H9 (cell line): ENCODE results near the gene COL5A3. TPM values are rescaled to one million over a fixed set of nuclear protein-coding genes. Genes with fewer than 3 reads are reported as not detected.

Source experiments
- DNase-seq: peaks from one replicate; pipeline ENCODE4 v3.0.0-alpha.2; 2017
- H2AFZ ChIP-seq: one replicate; pipeline ENCODE4 v1.6.1; 2013; ENCODE audit warnings: mild to moderate bottlenecking, low read length, control low read depth, moderate library complexity
- H2AK5ac ChIP-seq: 2 replicates; pipeline ENCODE4 v1.6.1; 2013; ENCODE audit warnings: low read length, control low read depth, mixed read lengths; ENCODE audit not compliant: insufficient read length
- H2BK120ac ChIP-seq: one replicate; pipeline ENCODE4 v1.6.1; 2013; ENCODE audit warnings: low read depth, mild to moderate bottlenecking, low read length, control low read depth, inconsistent platforms; ENCODE audit not compliant: poor library complexity, severe bottlenecking
- H2BK12ac ChIP-seq: 2 replicates; pipeline ENCODE4 v1.6.1; 2013; ENCODE audit warnings: low read length, control low read depth, mixed read lengths, low read depth; ENCODE audit not compliant: insufficient read length
- H2BK15ac ChIP-seq: 2 replicates; pipeline ENCODE4 v1.6.1; 2013; ENCODE audit warnings: low read depth, low read length, control low read depth
- H2BK20ac ChIP-seq: one replicate; pipeline ENCODE4 v1.6.1; 2013; ENCODE audit warnings: low read depth, mild to moderate bottlenecking, low read length, control low read depth, inconsistent platforms; ENCODE audit not compliant: poor library complexity, severe bottlenecking
- H2BK5ac ChIP-seq: 2 replicates; pipeline ENCODE4 v1.6.1; 2013; ENCODE audit warnings: low read length, control low read depth, mixed read lengths; ENCODE audit not compliant: insufficient read length
- H3K14ac ChIP-seq: 2 replicates; pipeline ENCODE4 v1.6.1; 2013; ENCODE audit warnings: low read length, control low read depth; ENCODE audit not compliant: insufficient read depth
- H3K18ac ChIP-seq: 2 replicates; pipeline ENCODE4 v1.6.1; 2013; ENCODE audit warnings: low read depth, mild to moderate bottlenecking, mixed read lengths, low read length, control low read depth; ENCODE audit not compliant: insufficient read length
- H3K23ac ChIP-seq: 2 replicates; pipeline ENCODE4 v1.6.1; 2013; ENCODE audit warnings: low read length, control low read depth, mixed read lengths, low read depth; ENCODE audit not compliant: insufficient read length
- H3K23me2 ChIP-seq: 2 replicates; pipeline ENCODE4 v1.6.1; 2013; ENCODE audit warnings: low read depth, mild to moderate bottlenecking, mixed read lengths, low read length, control low read depth; ENCODE audit not compliant: insufficient read length, poor library complexity, severe bottlenecking
- H3K27ac ChIP-seq: 2 replicates; pipeline ENCODE4 v1.5.1; 2013; ENCODE audit warnings: low read length, control low read depth, mixed read lengths, low read depth; ENCODE audit not compliant: insufficient read length
- H3K27me3 ChIP-seq: 2 replicates; pipeline ENCODE4 v1.6.1; 2013; ENCODE audit warnings: low read length, control low read depth, inconsistent platforms; ENCODE audit not compliant: insufficient read depth
- H3K4ac ChIP-seq: 2 replicates; pipeline ENCODE4 v1.6.1; 2013; ENCODE audit warnings: low read depth, mild to moderate bottlenecking, control low read depth, inconsistent platforms, low read length, moderate library complexity
- H3K4me1 ChIP-seq: 2 replicates; pipeline ENCODE4 v1.6.1; 2013; ENCODE audit warnings: low read length, control low read depth, inconsistent platforms; ENCODE audit not compliant: insufficient read depth
- H3K4me2 ChIP-seq: 2 replicates; pipeline ENCODE4 v1.6.1; 2013; ENCODE audit warnings: low read length, control low read depth, mixed read lengths; ENCODE audit not compliant: insufficient read length, insufficient read depth
- H3K56ac ChIP-seq: 2 replicates; pipeline ENCODE4 v1.6.1; 2013; ENCODE audit warnings: low read depth, mild to moderate bottlenecking, mixed read lengths, low read length, control low read depth; ENCODE audit not compliant: insufficient read length
- H3K79me1 ChIP-seq: 2 replicates; pipeline ENCODE4 v1.6.1; 2013; ENCODE audit warnings: low read depth, mild to moderate bottlenecking, moderate library complexity, low read length, control low read depth, inconsistent platforms; ENCODE audit not compliant: insufficient read depth, poor library complexity, severe bottlenecking
- H3K79me2 ChIP-seq: 2 replicates; pipeline ENCODE4 v1.6.1; 2013; ENCODE audit warnings: low read length, control low read depth, inconsistent platforms; ENCODE audit not compliant: insufficient read depth
- H3K9ac ChIP-seq: 2 replicates; pipeline ENCODE4 v1.6.1; 2013; ENCODE audit warnings: low read length, control low read depth, mixed read lengths; ENCODE audit not compliant: insufficient read length; ENCODE audit errors: extremely low read depth
- H3K9me3 ChIP-seq: one replicate; pipeline ENCODE4 v1.6.1; 2013; ENCODE audit warnings: low read depth, low read length, inconsistent platforms; ENCODE audit not compliant: control insufficient read depth
- H3T11ph ChIP-seq: one replicate; pipeline ENCODE4 v1.6.1; 2013; ENCODE audit warnings: mild to moderate bottlenecking, low read length, control low read depth, inconsistent platforms
- H4K20me1 ChIP-seq: one replicate; pipeline ENCODE4 v1.6.1; 2013; ENCODE audit not compliant: control insufficient read depth, insufficient read length, insufficient read depth
- H4K5ac ChIP-seq: 2 replicates; pipeline ENCODE4 v1.6.1; 2013; ENCODE audit warnings: low read depth, mild to moderate bottlenecking, mixed read lengths, low read length, control low read depth; ENCODE audit not compliant: insufficient read length
- H4K8ac ChIP-seq: replicated peaks from 2 replicates; pipeline ENCODE4 v1.6.1; 2013; ENCODE audit warnings: low read length, control low read depth, mixed read lengths, low read depth; ENCODE audit not compliant: insufficient read length
- H4K91ac ChIP-seq: 2 replicates; pipeline ENCODE4 v1.6.1; 2013; ENCODE audit warnings: low read depth, mild to moderate bottlenecking, moderate library complexity, mixed read lengths, low read length, control low read depth; ENCODE audit not compliant: insufficient read length
- H3K27ac Mint-ChIP-seq, 3 experiments: 2 replicates in 2 of 3; 3 replicates in 1 of 3; pipeline ENCODE4 v1.8.0; 2020 to 2021; ENCODE audit warnings: mixed read lengths in 3 of 3, mild to moderate bottlenecking in 1 of 3, moderate library complexity in 1 of 3
- H3K27me3 Mint-ChIP-seq: 2 replicates; pipeline ENCODE4 v1.8.0; 2021; ENCODE audit warnings: low read depth, mild to moderate bottlenecking, moderate library complexity, mixed read lengths
- H3K36me3 Mint-ChIP-seq, 3 experiments: 2 replicates in 2 of 3; 3 replicates in 1 of 3; pipeline ENCODE4 v1.8.0; 2020 to 2021; ENCODE audit warnings: low read depth in 3 of 3, mixed read lengths in 3 of 3; ENCODE audit not compliant: insufficient read depth in 1 of 3
- H3K4me1 Mint-ChIP-seq, 2 experiments: 2 replicates each; pipeline ENCODE4 v1.8.0; 2020; ENCODE audit warnings: mixed read lengths in 2 of 2
- H3K4me3 Mint-ChIP-seq, 2 experiments: 2 replicates in 1 of 2; 3 replicates in 1 of 2; pipeline ENCODE4 v1.8.0; 2020 to 2021; ENCODE audit warnings: mild to moderate bottlenecking in 2 of 2, mixed read lengths in 2 of 2, moderate library complexity in 1 of 2
- H3K9me3 Mint-ChIP-seq, 2 experiments: 2 replicates in 1 of 2; 3 replicates in 1 of 2; pipeline ENCODE4 v1.8.0; 2020; ENCODE audit warnings: mild to moderate bottlenecking in 2 of 2, mixed read lengths in 2 of 2, moderate library complexity in 1 of 2
- WGBS: extraction: QIAGEN DNeasy Blood & Tissue Kit; methylation state at CpG from one replicate; pipeline ENCODE4 v1.1.7; 2013; ENCODE audit warnings: missing lambda C conversion rate, low lambda C conversion rate, mixed read lengths; ENCODE audit not compliant: insufficient read length; ENCODE audit errors: extremely low coverage; 5-methylcytosine and 5-hydroxymethylcytosine counted together
- total RNA-seq: library from RNA; stranded (reverse); gene quantifications from 2 replicates; pipeline ENCODE4 v1.2.1, GENCODE V29; 2021
- TF ChIP-seq, protein P1 (sequence below): fragments of 200-600 bp; sonication (generic); conservative IDR thresholded peaks from 3 replicates; pipeline ENCODE4 v1.8.0; 2021; ENCODE audit warnings: antibody characterized with exemption, mild to moderate bottlenecking

Gene COL5A3
- total RNA-seq, 1 experiment from 2014 or later = 0.72 TPM

DNA sequence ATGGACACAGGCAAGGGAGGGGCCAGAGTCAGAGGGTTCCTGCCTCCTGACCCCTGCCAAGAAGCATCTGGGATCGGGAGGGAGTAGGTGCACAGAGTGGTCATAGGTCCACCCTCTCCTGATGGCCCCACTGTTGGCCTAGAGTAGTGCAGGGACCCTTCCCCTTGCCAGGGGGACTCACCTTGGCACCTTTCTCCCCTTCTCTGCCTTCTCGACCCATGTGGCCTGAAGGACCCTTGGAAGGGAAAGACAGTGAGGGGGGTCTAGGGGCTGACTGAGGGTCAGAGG is 40.7 kb downstream of the COL5A3 start:
- Histone ChIP-seq H4K91ac (no peak overlapping the region), H3K4ac (no peak overlapping the region), H3K27ac (no peak overlapping the region), H4K20me1 (no peaks in the 10 kb centered on the region), H3K4me2 (no peak overlapping the region), H3K23me2 (no peaks in the 10 kb centered on the region), H2BK5ac (no peak overlapping the region), H3K27me3 (peaks cover 2% of the 10 kb centered on the region; the same call in 1 of the 2 replicates), H4K8ac (no peak overlapping the region), H2AFZ (no peak overlapping the region), H2AK5ac (no peak overlapping the region), H2BK20ac (no peak overlapping the region), H3K14ac (no peak overlapping the region), H3K79me1 (no peaks in the 10 kb centered on the region), H3K9ac (no peak overlapping the region), H2BK120ac (no peak overlapping the region), H3K4me1 (no peaks in the 10 kb centered on the region), H3K18ac (no peak overlapping the region), H2BK15ac (no peak overlapping the region), H4K5ac (no peak overlapping the region), H3T11ph (no peak overlapping the region), H2BK12ac (no peak overlapping the region), H3K9me3 (no peaks in the 10 kb centered on the region), H3K56ac (no peak overlapping the region), H3K79me2 (no peaks in the 10 kb centered on the region), H3K23ac (no peak overlapping the region)
- no peaks in the 10 kb centered on the region; a peak in 1 of 5 replicates for H3K9me3 Mint-ChIP-seq
- peaks cover 59% of the 10 kb centered on the region for H3K27me3 Mint-ChIP-seq
- no peak for DNase-seq
- H3K27ac Mint-ChIP-seq = no peak overlapping the region
- no peak overlapping the region for H3K4me3 Mint-ChIP-seq
- WGBS = no CpG with 5 or more reads among the region's 2 CpGs
- no peaks in the 10 kb centered on the region; a peak in 2 of 7 replicates for H3K36me3 Mint-ChIP-seq
- H3K4me1 Mint-ChIP-seq = peaks cover 7 to 12% of the 10 kb centered on the region in 2 experiments
- TF ChIP-seq, protein P1, sequence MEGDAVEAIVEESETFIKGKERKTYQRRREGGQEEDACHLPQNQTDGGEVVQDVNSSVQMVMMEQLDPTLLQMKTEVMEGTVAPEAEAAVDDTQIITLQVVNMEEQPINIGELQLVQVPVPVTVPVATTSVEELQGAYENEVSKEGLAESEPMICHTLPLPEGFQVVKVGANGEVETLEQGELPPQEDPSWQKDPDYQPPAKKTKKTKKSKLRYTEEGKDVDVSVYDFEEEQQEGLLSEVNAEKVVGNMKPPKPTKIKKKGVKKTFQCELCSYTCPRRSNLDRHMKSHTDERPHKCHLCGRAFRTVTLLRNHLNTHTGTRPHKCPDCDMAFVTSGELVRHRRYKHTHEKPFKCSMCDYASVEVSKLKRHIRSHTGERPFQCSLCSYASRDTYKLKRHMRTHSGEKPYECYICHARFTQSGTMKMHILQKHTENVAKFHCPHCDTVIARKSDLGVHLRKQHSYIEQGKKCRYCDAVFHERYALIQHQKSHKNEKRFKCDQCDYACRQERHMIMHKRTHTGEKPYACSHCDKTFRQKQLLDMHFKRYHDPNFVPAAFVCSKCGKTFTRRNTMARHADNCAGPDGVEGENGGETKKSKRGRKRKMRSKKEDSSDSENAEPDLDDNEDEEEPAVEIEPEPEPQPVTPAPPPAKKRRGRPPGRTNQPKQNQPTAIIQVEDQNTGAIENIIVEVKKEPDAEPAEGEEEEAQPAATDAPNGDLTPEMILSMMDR = no peak
